GM18508 (cell line): ENCODE measurements around the gene ZNF274.
A peak's percentile ranks its signal among the peaks of the same experiment; 100 is the strongest.
"Not testable (repeated sequence)": the region's sequence is repeated elsewhere in the genome, so short reads cannot be mapped to it uniquely, and the experiment has no call there.

Experiments
- ATAC-seq: cut with Tn5 transposase; IDR thresholded peaks from one replicate; pipeline ENCODE4 v1.9.1; 2021; ENCODE audit warnings: moderate number of reproducible peaks; ENCODE audit not compliant: insufficient read depth, unreplicated experiment

The ZNF274 gene

DNA sequence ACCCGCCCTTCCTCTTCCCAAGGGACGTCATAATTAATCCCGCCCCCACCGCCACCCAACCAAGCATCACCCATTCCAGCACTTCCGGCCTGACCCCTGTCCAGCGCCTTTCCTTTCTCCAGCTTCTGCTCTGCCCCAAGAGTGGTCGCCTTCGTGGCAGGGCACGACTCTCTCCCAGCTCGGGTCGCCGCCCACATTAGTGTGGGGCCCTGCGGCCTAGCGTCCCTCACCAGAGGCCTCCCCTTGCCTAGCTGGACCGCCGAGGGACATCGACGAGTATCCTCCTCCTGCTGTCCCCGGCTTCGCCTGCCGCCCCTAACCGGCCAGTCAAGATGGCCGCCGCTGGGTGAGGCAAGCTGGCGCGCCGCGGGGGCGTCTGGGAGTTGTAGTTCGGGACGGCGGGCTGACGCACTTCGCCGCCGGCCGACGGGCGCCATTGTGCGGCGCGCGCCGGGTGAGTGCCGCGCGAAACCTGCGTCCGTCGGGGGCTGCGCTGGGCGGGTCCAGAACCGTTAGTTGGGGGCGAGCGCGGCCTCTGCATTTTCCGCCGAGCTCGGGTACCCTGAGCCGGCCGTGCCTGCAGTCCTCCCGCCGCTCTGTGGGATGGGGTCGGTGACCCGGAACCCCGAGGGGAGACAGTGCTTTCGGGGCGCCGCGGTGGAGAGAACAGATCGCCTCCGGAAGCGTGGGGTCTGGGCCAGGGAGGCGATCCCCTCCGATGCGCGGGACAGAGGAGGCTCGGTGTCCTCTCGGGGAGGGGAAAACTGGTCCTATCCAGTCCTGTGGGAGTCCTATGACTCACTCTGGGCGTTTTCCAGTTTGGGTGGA is at the start of gene ZNF274:
Gene ZNF274, plus strand, starts transcription at position 73 of the 828 bp plus-strand sequence. CDS start 905 bp downstream, outside the sequence.
- ATAC-seq = peak; percentile 52

DNA sequence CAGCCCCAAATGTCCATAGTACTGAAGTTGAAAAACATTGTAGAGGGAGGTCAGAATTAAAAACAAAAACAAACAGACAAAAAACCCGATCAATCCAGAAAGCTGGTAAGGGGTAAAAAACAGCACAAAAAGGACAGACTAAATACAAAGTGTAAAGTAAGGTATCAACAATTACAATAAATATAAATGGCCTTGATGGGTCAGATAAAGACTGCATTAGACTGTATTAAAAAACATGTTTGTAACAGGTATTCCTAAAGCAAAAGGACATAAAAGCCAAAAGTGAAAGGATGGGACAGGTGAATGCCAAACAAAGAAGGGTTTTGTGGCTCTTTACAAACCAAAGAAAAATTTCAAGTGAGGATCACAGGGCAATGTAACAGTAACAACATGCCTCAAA is 48.6 kb upstream of the ZNF274 start:
- no peak for ATAC-seq

DNA sequence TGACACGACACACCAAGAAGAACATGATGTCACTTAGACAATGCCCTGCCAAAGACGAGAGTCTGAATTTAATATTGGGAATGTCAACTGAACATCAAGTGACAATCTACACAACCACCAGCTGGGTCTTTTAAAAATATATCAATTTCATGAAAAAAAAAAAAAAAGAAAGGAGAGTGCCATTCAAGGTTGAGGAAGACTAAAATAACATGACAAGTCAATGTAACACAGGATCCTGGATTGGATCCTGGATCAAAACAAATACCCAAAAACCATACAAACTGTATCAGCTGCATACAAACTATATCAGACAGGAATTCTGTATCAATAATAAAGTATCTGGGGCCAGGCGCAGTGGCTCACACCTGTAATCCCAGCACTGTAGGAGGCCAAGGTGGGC is 37.0 kb upstream of the ZNF274 start:
- no peak for ATAC-seq

DNA sequence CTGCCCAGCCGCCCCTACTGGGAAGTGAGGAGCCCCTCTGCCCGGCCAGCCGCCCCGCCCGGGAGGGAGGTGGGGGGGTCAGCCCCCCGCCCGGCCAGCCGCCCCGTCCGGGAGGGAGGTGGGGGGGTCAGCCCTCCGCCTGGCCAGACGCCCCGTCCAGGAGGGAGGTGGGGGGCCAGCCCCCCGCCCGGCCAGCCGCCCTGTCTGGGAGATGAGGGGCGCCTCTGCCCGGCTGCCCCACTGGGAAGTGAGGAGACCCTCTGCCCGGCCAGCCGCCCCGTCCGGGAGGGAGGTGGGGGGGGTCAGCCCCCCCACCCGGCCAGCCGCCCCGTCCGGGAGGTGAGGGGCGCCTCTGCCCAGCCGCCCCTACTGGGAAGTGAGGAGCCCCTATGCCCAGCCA is 35.4 kb upstream of the ZNF274 start:
- ATAC-seq = not testable (repeated sequence)

DNA sequence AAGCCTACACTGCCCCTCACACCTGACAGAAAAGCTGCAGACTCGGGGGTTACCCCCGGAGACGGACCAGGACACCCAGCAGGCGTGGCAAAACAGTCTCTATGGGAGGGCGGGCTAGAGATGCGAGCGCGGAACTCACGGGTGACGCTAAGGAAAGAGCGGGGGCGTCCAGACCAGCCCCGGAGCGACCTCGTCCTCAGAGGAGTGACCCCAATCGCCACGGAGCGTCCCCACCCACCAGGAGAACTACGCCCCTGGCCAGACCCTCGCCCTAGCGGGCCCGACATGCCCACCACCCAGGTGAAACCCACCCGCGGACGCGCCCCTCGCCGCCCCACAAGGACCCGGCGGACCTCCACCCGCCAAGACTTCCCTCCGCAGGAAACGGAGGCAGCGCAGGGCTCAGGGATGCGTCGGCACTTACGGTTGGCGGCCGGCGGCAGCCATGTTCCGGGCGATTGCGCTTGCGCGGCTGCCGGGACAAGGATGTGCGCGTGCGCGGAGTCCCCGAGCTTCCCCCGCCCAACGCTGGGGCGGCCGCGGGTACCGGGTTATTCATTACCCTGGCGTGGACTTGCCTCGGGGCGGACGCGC is 32.4 kb upstream of the ZNF274 start, which contains the start of gene ZNF329:
Gene ZNF329, minus strand, starts transcription at position 462 of the 594 bp plus-strand sequence. CDS start 21,286 bp downstream, outside the sequence.
- ATAC-seq = no peak

DNA sequence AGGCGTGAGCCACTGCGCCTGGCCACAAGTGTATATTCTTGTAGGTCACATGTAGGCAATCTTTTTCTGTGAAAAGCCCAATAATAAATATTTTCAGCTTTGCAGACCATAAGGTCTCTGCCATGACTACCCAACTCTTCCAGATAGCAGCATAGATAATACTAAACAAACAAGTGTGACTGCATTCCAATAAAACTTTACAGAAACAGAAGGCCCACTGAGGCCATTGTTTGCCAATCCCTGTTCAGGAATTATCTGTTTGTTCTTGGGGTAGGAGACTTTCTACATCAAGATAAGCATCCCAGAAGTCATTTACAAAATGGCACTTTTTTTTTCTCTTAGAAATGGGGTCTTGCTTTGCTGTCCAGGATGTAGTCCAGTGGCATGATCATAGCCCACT is 29.5 kb upstream of the ZNF274 start:
- ATAC-seq = no peak

DNA sequence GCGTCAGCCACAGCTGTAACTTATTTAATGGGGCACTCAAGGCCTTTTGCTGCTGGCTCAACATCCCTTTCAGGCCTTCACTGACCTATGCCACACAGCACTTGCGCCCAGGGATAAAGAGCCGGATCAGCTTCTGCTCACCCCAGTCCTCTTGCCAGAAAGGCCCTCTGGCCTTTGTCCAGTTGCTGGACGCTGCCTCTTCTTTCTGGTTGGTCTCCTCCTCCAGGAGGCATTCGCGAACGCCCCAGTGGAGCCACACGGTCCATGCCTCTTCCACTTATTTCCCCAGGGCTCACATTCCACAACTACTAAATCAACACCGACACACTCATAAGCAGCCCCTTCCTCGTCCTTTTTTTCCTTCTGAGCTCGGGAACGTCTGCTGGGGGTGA is 28.6 kb upstream of the ZNF274 start:
- ATAC-seq = no peak

DNA sequence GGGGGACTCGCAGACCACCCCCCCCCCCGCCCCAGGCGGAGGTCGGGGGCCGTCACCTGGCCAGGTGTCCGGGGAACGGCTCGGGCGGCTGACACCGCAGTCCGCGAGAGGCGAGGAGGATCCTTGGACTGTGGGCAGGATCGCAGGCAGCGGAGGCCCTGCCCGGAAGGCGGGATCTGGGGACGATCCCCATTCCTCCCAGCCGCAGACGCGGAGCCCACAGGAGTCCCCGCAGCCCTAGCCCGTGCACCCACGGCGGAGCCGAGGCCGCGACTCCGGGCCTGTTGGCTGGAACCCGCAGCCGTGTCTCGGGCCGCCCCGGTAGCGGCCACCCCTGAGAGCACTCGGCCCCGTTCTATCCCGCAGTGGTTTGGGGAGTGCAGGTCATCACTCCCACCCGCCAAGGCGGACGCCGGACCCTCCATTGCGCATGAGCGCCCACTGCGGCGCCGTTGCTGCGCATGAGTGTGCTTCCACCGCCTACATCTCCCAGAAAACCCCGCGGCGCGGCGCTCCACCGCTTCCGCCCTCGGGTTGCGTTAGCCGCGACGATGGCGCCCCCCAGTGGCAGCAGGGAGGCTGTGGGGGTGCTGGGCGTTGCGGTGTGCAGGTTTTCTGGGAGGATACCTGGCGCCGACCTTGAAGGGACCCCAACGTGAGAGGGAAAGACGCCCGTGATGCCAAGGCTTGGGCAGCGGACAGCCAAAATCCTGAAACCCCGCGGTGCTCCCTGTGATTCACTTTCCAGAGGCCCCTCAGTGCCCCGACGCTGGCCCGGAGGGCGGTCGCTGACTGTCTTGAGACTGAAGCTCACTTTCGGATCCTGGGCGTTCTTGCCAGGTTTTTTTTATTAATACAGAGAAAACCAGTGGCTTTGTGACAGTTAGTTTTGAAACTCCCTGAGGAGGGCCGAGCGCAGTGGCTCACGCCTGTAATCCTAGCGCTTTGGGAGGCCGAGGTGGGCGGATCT is 27.9 kb upstream of the ZNF274 start:
- ATAC-seq = peak; percentile 60

DNA sequence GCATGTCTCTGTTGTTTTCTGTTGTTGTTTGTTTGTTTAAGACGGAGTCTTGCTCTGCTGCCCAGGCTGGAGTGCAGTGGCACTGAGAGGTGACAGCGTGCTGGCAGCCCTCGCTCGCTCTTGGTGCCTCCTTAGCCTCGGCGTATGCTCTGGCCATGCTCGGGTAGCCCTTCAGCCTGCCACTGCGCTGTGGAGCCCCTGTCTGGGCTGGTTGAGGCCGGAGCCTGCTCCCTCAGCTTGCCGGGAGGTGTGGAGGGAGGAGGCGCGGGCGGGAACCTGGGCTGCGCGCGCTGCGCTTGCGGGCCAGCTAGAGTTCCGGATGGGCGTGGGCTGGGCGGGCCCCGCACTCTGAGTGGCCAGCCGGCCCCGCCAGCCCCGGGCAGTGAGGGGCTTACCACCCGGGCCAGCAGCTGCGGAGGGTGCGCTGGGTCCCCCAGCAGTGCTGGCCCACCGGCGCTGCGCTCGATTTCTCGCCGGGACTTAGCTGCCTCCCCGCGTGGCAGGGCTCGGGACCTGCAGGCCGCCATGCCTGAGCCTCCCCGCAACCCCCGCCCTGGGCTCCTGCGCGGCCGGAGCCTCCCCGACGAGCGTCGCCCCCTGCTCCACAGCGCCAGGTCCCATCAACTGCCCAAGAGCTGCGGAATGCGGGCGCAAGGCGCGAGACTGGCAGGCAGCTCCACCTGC is 25.7 kb upstream of the ZNF274 start:
- no peak for ATAC-seq

DNA sequence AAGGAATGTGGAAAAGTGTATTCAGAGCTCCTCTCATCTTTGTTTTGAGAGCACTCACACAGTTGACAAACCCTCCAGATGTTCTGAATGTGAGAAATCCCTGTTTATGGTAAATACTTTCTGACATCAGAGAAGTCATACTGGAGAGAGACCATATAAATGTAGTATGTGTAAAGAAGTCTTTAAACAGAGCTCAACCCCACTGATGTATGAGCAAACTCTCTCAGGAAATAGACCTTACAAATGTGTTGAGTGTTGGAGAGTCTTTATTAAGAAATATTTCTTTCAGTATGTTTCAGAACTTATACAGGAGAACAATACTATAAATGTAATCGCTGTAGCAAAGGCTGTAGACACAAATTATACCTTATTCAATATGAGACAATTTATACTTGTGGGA is 16.6 kb upstream of the ZNF274 start:
- ATAC-seq = no peak

DNA sequence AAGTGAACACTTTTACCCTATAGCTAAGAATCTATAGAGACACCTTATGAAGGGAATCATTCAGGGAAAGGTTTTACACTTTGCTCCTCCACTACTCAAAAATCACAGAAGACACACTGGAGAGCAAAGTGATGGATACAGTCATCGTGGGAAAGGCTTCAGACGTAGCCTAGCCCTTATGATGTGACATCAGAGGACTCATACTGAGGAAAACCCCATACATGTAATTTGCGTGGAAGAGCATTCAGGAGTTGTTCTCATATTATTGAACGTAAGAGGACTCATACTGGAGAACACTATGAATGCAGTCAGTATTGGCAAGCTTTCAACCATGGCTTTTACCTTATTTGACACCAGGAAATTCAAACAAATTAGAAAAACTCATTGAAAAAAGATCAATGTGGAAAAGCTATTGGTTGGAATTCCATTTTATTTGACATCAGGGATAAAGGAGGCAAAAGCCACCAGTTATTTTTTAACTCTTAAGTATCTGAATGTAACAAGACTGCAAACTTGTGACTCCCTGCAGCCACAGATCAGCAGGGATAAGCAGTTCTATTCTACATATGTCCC is 16.1 kb upstream of the ZNF274 start:
- no peak for ATAC-seq

DNA sequence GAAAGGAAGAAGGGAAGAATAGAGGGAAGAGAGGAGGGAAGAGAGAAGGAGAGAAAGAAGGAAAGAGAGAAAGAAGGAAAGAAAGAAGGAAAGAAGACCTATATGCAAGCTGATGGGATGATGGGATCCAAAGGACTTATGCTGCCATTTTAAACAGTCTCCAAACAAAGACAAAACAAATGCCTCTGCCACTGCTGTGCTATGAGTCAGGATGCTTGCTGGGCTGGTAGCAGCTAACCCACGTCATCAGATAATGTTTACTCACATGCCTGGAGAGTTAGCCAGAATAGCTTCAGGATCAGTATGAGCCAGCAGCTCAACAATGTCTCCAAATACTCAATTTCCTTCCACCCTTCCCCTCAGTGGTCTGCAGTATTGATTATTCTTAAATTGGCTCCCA is 12.0 kb upstream of the ZNF274 start:
- ATAC-seq = no peak

DNA sequence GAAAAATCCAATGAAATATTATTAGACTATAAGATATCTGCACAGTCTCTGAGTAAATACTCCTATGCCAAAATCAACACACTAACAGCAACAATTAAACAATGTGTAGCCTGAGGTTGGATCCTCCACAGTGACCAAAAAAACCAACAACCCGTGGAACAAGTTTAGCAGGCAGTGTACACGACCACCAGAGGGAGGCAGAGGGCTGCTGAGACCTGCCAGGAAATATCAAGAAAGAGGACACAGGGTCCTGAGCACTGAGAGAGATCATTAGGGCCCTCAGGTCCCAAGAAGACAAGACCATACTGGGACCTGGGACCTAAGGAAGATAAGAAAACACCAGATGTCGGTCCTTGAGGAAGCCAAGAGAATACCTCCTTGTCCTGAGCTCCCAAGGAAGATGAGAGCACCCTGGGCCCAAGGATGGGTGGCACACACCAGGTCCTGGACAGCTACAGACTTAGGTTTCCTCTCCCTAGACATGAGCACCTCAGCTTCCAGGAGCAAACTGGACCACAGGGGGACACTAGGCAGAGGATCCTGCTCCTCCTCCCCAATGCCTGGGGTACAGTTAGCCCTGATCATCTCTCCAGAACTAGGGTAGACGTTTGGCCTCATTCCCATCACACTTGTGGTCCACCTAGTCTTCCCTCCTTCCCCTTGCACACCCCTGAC is 822 bp upstream of the ZNF274 start:
- ATAC-seq = no peak

DNA sequence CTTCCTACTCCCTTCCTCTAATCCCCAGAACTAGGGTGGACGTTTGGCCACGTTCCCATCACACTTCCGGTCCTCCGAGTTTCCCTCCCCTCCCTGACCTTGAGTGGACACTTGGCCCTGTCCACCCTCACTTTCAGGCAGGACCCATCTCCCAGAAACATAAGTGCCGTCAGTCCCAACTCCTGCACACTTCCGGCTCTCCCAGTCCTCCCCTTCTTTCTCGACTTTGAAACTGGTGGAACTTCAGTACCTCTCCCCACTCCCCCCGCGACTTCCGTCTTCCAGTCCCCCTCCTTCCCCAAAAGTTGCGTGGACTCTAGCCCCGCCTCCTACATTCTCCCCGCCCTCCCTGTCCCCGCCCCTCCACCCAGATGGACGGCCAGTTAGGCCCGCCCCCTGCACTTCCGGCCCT is 278 bp upstream of the ZNF274 start:
- ATAC-seq = no peak

DNA sequence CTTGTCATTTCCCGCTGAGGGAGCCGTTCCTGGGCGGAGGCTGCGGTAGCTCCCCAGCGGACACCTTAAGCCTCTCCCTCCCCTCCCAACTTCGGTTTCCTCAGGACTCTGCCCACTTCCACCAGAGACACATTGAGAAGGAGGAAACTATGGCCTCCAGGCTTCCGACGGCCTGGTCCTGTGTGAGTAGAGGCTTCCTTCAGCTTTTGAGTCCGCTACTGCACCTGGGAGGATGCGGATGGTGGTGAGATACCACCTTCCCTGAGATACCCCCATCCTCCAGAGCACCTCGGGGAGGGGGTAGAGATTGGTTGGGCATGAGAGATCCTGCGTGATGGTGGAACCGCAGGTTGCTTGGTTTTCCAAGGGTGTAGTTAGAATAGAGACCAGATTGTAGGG is 955 bp downstream of the ZNF274 start:
- ATAC-seq = no peak

DNA sequence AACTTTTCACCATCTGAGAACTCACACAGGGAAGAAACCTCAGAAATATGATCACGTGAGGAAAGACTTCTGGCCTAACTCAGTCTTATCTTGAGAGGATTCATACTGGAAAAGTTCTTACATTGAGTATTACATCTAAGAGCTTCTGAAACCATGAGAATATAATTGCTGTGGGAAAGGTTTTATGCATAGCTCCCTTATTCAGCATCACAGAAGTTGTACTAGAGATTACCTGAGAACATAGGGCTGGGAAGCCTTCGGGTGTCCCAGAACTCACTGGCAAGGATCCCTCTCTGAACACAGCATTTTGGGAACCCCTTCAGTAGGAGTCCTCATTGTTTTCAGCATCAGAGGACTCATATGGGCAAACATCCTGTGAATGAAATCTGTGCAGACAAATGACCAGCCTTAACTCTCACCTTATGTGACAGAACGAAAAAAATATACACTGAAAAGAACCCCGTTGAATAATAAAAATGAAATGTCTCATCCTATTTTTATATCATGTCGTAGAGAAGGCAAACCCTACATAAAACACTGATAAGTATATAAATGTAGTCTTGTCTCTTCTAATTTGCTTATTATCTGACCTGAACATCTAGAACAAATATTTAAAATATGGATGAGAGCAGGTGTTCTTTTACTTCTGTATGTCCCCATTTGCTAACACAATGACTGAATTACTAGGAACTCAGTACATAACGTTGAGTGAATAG is 14.2 kb downstream of the ZNF274 start:
- ATAC-seq = no peak

DNA sequence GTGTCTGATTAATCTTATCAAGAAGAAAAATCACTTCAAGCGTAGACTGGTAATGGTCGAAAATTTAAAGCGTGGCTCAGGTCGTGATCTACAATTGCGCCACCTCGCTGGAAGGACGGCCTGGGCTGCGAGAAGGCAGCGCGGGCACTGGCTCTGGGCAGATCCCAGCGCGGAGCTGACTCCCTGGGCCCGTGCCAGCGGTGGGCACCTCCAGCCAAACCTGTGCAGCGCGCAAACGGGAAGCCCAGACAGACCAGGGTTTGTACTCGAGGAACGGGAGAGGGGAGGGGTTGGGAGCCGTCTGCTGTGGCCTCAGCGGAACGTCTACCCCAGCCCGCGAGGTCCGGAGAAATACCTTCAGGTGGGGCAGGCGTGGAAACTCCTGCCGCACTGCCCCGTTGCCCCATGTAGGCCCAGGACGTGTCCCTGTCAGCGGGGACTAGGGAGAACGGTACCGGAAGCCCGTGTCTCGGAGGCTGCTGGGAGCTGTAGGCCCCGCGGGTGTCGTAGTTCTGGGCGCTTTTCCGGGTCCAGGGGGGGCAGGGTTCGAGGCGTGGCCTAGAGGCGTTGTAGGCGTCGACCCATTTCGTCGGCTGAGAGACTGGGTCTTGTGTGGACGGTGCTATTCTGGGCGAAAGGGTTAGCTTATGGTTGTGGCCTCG is 21.1 kb downstream of the ZNF274 start:
- no peak for ATAC-seq

DNA sequence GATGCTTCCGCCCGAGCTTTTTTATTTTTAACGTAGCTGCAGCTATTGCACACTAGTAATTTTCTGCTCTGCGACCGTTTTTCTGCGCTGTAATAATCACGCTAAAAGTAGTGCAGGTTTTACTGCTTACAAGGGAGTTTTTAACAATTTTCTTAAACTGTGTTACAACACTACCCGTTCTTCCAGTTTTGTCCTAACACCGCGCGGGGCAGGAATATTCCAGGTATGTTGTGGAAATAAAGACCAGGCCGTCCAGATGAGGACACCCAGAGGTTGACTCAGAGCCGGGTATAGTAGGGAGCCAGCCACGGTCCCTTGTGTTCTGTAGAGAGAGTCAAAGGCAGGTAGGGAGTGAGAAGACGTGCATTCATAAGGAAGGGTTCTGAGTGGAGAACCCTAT is 21.7 kb downstream of the ZNF274 start:
- no peak for ATAC-seq
